Glomerular endothelial cell (primary cell): Measurements from ENCODE around the gene GALR3. TPM values are rescaled to one million over a fixed set of nuclear protein-coding genes. Genes with fewer than 3 reads are reported as not detected.

Experiments used
- DNase-seq: peaks from one replicate; pipeline ENCODE4 v3.0.0-alpha.2; 2011; ENCODE audit warnings: low read depth, low spot score; ENCODE audit errors: extremely low read depth
- total RNA-seq: library from RNA; depleted of rRNA; stranded (reverse); fragments of >200 nt; gene quantifications from 2 replicates; pipeline ENCODE4 v1.2.3, GENCODE V29; 2015

The GALR3 gene
- total RNA-seq, 1 donor from 2014 or later, result not detected

DNA sequence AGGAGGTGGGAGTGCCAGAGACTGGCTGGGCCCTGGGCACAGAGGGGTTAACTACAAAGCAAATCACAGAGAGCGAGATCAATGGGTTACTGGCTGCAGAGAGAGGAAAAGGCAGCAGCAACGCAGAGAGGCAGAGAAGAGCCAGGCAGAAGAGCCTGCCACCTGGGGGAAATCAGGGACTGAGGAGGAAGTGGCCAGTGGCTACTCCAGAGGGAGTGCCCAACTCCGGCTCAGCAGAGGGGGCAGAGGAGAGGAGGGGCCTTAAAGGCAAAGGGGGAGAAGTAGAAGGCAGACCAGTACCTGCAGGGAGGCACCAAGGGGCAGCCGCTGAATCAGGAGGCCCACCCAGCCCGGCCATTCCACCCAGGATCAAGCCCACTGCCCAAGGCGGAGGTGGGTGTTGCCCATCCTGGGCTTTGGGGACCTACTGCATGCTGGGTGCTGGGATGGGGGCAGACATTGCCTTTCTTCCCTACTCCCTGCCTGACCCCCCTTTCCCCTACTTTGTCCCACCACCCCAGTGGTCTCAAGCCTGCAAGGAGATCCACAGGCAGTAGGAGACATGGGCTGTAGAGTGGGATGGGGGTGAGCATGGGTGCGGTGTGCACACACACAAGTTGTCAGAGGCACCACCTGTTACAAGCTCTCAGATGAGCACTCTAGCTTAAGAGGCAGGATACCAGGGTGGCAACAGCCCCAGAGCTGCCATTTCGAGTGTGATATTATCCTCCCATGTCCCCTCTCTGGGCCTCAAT lies 926 bp upstream of the GALR3 start:
- DNase-seq, result no peak

DNA sequence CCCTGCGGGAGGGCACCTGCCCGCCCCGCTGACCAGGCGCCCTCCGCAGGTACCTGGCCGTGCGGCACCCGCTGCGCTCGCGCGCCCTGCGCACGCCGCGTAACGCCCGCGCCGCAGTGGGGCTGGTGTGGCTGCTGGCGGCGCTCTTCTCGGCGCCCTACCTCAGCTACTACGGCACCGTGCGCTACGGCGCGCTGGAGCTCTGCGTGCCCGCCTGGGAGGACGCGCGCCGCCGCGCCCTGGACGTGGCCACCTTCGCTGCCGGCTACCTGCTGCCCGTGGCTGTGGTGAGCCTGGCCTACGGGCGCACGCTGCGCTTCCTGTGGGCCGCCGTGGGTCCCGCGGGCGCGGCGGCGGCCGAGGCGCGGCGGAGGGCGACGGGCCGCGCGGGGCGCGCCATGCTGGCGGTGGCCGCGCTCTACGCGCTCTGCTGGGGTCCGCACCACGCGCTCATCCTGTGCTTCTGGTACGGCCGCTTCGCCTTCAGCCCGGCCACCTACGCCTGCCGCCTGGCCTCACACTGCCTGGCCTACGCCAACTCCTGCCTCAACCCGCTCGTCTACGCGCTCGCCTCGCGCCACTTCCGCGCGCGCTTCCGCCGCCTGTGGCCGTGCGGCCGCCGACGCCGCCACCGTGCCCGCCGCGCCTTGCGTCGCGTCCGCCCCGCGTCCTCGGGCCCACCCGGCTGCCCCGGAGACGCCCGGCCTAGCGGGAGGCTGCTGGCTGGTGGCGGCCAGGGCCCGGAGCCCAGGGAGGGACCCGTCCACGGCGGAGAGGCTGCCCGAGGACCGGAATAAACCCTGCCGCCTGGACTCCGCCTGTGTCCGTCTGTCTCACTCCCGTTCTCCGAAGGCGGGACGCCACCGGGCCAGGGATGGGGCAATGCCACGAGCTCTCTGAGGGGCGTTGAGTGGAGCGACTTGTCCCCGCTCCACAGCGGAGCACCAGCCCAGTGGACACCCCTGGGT lies 1.8 kb downstream of the GALR3 start:
- DNase-seq, result no peak

DNA sequence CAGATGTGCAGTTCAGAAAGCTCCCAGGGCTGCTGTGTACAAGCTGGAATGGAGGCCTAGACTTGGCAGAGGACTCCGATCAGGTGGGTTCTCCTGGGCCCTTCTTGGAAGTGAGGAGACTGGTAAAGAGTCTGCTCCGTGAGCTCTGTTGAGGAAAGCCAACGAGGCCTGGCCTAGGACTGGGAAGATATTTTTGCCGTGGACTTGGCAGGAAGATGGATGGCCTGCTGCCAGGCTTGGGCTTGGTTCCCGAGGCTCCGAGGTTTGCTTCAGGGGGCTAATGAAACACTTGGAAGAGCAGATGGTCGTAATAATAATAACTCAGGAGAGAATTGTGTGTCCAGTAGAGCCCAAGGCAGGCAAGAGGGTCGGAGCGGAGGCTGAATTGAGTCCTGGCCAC lies 3.9 kb downstream of the GALR3 start:
- no peak for DNase-seq

DNA sequence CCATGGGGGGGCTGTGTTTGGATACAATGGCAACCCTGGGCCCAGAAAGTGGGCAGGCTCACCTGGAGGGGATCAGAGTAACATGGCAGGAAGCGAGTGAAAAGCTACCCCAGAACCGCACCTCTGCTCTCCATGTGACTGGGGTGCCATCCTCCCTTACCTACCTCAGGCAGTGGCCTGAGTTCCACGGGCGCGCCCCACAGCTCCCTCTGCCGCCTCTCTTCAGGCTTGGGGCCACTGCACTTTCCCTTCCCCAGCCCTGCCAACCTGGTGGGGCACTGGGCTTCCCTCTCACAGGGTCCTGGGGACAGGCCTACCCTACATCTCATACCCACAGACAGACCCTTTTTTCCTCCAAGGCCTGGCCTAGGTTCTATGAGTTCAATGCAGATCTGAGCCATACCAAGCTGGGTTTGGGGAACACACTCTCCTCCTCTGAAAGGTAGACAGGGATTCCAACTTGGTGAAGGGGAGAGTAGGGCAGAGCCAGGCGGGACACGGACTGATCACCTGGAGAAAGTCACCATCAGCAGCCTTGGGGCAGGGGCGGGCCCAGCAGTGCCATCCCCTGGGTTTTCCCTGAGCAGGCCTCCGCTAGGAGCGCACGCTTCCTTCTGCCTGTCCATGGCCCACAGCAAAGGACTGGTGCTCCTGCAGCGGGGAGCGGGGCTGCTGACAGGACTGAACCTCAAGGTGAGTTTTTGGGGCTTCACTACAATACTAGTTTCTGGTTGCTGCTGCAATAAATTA lies 7.1 kb downstream of the GALR3 start:
- DNase-seq, result no peak

DNA sequence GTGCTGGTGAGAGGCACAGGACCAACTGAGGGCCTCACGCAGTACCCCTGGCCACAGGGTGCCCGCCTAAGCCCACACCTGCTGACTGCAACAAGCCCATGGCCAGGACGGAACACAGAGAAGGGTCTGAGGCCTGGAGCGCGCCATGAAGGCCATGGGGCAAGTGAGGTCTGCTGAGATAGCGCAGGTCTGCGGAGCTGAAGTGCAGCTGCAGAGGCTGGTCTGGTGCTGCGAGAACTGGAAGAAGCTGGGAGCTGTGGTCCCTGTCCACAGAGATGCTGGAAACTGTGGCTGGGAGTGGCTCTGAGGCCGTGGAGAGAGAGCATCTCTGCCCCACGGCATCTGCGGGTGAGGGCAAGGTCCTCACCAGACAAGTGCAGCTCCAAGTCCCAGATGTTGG lies 8.3 kb downstream of the GALR3 start:
- no peak for DNase-seq

DNA sequence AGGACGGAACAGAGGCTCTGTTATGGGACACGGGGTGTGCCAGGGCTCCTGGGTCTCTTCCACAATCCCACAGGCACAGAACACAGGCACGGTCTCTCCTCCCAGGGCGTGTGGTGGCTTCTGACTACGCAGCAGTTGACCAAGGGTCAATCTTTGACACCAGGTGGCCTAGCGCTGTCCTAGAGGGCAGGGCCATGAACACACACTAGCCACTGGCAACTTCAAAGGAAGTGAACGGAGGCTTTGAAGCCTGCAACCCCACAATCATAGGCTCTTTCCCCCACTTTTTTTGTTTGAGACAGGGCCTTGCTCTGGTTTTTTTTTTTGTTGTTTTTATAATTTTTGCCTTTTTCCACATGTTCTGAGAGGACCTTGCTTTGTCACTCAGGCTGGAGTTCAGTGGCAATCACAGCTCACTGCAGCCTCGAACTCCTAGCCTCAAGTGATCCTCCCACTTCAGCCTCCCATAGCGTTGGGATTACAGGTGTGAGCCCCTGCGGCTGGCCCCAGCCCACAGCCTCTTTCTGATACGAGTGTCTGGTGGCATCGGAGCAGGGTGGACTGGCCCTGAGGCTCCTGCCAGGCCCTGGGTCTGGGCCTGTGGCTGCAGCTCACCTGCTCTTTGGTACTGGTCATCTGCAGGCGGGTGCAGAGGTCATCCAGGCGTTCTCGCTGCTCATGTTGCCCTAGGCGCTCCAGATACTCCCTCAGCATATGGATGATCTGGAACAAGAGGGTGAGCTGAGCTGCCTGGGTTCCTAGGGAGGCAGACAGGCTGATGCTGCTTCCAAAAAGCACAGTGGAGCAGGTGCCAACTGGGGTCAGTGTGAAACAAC lies 9.1 kb downstream of the GALR3 start:
- DNase-seq, result no peak

DNA sequence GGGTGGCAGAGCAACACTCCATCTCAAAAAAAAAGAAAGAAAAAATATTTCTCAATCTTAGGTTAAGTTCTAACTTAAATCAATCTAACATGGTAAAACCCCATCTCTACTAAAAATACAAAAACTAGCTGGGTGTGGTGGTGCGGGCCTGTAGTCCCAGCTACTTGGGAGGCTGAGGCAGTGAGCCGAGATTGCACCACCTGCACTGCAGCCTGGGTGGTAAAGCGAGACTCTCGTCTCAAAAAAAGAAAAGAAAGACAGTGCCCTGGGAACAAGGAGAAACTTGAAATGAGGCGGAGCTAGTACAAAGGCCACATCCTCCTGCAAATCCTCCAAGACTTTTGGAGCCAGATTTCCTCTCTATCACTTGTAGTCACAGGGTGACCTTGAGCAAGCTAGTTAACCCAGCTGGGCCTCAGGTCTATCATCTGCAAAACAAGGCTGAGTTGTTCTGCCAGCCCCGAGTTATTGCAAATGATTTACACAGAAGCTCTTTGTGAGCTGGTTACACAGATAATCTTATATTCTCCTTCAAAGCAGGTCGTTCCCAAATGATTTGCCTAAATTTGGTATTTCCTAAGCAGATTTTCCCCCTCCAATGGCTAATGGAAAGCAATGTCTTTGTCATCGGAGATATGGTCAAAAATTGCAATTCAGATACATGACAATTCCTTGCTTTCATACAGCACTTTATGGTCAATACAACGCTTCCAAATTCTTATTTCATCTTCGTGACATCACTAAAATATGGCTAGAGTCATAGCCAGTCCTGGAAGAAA lies 19.0 kb downstream of the GALR3 start:
- DNase-seq, result no peak

DNA sequence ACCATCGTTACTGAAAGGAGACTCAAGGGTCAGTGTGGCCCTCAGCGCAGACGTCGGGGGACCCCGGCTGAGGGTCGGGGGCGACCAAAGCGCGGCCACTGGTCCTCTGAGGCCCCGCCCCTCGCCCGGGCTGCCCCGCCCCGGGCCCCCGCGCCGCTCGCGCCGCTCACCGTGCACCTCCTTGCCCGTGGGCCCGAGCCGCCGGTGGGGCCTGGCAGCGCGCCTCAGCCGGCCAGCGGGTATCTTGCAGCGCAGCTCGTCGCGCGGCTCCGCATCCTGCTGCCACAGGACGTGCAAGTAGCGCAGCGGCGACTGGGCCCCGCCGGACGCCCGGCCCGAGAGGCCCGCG lies 20.5 kb downstream of the GALR3 start:
- DNase-seq, result no peak

DNA sequence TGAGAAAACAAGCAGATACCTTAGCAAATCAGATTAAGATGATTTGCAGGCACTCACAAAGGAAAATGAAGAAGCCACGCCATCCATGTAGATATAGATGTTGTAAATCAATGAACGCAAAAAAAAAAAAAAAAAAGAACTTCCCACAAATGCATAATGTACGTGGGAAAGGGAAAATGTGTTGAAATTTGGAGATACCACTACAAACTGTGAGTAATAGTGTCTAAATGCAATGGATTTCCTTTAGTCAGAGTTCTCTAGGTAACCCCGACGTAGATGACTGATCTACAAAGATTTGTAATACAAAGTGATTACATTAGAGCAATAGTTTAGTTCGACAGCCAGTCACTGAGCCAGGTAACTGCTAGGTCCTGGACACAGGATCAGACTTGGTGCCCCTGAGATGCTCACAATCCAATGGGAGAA lies 21.7 kb downstream of the GALR3 start:
- no peak for DNase-seq

DNA sequence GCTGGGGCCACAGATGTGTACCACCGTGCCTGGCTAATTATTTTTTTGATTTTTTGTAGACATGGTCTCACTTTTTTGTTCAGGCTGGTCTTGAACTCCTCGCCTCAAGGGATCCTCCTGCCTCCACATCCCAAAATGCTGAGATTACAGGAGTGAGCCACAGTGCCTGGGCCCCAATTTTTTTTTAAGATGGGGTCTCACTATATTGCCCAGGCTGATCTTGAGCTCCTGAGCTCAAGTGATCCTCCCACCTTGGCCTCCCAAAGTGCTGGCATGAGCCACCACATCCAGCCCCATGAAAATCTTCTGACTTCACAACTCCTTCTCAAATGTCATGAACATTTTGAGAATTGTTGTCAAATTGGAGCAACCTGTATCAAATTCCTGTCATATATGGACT lies 23.3 kb downstream of the GALR3 start:
- DNase-seq, result no peak

DNA sequence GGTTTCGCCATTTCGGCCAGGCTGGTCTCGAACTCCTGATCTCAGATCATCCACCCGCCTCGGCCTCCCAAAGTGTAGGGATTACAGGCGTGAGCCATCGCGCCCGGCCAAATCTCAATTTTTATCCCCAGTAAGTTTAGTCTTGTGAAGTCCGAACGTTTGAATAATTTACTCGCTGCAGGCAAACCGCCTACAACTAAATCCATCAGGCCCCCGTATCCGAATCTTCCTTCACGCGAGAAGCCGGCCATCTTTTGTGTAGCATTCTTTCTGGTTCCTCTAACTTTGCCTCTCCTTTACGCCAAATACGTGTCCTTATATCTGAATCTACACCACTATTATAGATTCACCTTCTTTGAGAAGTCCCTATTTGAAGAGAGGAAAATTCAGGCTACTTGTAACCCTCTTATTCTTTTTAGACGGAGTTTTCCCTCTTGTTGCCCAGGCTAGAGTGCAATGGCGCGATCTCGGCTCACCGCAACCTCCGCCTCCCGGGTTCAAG lies 25.5 kb downstream of the GALR3 start:
- peak; percentile 20 for DNase-seq

DNA sequence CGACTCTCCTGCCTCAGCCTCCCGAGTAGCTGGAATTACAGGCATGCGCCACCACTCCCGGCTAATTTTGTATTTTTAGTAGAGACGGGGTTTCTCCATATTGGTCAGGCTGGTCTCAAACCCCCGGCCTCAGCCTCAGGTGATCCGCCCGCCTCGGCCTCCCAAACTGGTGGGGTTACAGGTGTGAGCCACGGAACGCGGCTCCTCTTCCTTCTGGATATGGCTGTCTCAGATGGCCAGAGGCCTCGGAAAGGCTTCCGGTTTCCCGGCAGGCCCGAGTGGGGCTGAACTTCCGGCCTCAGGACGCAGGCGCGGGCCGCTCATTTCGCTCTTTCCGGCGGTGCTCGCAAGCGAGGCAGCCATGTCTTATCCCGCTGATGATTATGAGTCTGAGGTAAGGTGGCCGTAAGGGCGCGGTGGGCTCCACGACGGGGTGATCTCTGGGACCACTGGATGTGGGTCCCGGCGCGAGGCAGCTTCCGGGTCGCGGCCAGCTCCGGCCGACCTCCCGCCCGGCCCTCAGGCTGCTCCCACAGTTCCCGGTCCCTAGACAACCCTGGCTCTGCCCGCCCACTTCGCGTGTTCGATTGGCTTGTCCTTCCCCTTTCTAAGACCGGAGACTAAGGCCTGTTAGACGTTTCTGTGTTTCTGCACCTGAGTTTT lies 26.0 kb downstream of the GALR3 start, which contains the start of gene EIF3L:
TSS of gene EIF3L (plus strand) at position 331 of the 663 bp plus-strand sequence. CDS start at position 362, 31 bp downstream.
- DNase-seq, result peak; percentile 44

DNA sequence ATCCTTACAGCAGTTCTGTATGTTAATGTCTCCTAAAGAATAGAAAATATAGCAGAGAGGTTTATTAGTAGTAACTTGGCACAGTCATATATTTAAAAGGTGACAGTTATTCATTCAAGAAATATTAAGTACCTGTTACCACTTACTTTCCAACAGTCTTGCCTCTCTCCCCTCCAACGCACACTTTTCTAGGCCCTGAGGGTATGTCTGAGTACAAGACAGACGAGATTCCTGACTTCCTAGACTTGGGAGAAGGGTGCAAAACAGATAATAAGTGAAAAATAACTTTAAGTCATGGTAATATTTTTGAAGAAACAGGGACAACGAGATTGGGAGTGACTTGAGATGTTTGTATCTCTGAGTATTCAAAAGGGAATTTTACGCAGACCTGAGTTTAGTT lies 27.6 kb downstream of the GALR3 start:
- DNase-seq, result no peak

DNA sequence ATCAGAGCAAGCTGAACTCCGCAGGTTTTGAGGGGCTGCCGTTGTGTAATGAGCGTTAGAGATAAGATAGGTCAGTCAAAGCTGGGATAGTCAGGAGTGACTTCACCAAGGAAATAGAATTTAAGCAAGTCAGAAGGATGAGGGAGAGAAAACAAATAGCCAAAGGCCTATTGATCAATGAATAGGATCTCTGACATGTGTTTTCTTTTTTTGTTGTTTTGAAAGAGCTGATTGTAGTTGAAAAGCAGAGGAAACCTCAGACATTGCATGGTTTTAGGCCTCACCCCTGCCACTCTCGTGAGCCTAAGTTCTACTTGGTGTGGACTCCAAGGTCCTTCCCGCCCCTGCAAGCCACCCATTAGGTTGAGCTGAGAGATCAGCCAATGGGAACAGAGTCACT lies 29.2 kb downstream of the GALR3 start:
- DNase-seq, result no peak

DNA sequence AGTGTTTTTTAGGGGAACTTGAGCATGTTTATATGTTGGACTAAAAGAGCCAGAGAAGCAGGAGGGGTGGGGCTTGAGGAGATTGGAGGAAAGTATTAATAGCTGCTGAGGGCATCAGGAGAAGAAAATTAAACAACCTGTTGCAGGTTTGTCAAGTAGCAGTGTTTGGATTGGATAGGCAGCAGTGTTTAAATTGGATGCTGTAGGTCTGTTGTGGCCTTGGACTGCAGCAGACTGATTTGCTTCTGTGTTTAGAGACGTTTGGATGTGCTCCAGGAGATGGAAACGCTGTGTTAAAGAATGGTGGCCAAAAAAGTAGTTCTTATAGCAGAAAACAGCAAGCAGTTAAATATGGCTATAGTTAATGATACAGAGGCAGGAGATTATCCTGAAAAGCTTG lies 31.8 kb downstream of the GALR3 start:
- DNase-seq, result no peak

DNA sequence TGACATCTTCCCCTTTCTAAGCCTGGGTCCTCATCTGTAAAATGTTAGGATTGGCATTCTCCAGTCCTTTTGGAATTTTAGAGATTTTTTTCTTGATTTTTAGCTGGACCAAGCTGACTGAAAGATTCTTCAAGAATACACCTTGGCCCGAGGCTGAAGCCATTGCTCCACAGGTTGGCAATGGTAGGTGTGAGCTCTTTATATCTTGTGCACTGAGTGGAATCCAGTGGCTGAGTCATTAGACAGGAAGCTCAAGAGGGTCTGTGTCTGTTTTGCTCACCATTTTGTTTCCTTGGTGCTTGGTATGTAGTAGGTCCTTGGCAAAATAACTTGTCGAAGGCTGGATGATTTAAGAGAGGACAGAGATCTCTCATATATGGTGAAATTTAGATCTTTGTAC lies 32.3 kb downstream of the GALR3 start:
- DNase-seq, result no peak

DNA sequence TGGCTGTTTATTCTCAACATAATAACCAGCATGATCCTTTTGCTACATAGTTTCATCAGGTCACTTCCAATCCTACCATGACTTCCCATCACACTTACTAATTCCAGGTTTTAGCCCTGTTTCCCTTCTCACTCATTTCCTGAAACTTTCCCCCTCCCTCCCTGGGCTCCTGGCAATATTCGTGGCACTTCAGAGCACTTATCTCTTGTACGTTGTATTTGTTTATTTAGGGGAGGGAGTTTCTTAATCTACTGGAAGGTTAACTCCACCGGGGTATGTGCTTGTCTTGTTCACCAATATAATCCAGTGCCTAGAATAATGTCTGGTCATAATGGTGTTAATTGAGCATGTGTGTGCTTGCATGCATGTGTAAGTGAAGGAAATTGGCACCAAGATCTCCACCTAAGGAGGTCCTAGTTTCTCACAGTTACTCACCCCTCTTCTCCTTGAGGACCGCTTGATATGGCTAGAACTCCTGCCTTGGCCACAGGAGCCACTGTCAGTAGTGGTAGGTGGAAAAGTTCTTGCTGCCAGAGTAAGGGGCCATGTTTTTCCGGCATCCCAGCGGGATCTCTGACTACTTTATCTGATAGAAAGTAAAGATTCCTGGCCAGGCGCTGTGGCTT lies 37.7 kb downstream of the GALR3 start:
- no peak for DNase-seq

DNA sequence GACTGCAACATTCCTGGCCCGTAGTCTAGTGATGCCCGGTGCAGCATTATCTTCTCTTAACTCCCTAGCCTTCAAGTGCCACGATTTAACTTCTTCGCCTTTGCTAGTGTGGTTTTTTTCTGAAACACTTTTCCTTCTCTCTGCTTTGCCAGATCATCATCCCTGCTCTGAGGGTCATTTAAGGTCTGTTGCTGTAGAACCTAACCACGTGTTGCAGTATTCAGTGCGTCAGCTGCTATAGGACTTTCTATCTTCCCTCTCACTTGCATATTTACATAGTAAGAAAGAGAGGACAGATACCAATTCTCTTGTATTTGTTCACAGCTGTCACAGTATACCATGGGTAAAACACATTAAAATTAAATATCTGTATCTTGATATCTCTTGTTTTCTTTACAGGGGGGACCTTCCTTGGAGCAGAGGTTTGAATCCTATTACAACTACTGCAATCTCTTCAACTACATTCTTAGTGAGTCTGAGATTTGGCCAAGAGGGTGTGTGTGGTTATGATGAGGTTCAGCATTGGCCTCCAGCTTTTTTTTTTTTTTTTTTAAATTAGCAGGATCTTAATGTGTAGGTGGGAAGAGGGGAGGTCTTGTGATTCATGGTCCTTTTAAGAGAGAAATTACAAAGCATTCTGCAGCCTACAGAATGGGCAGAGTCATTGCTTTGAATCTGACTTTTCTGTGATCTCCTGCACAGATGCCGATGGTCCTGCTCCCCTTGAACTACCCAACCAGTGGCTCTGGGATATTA lies 39.6 kb downstream of the GALR3 start:
- no peak for DNase-seq
